Astrocyte of the spinal cord (primary cell): ENCODE measurements around the gene ME3.

Experiments
- DNase-seq: peaks from one replicate; pipeline ENCODE4 v3.0.0; 2011; ENCODE audit warnings: low read depth, low spot score
- H3K4me3 ChIP-seq: 2 replicates; pipeline ENCODE4 v1.5.1; 2011; ENCODE audit warnings: low read depth, mild to moderate bottlenecking, low read length, moderate library complexity
- CTCF ChIP-seq: IDR thresholded peaks from 2 replicates; pipeline ENCODE4 v1.5.1; 2012; ENCODE audit warnings: low read depth, mild to moderate bottlenecking, low read length, inconsistent platforms
- in situ Hi-C: cut with HindIII; loops from 2 replicates; pipeline ENCODE4 v1.10.0; 2017; ENCODE audit warnings: low sequenced_read_pairs

ME3 gene

GRCh38 chr11:86629045-86629706 lies 43.2 kb downstream of the ME3 start:
- no peak overlapping the region for H3K4me3 ChIP-seq
- in situ Hi-C loops: no loop called here
- TF ChIP-seq CTCF: no peak
- DNase-seq: peak; percentile 81

- DNase-seq: no peak
- no peak for TF ChIP-seq CTCF
- no peak overlapping the region for H3K4me3 ChIP-seq
- in situ Hi-C loops: no loop called here
Observed at GRCh38 chr11:86627776-86628455, 44.5 kb downstream of the ME3 start.

- no peak for DNase-seq
- TF ChIP-seq CTCF: no peak
- H3K4me3 ChIP-seq: no peak overlapping the region
- in situ Hi-C loops: no loop called here
Observed at GRCh38 chr11:86625981-86626380, 46.4 kb downstream of the ME3 start.

GRCh38 chr11:86625544-86625943 lies 46.9 kb downstream of the ME3 start:
- no peak for TF ChIP-seq CTCF
- in situ Hi-C loops: no loop called here
- DNase-seq: no peak
- no peak overlapping the region for H3K4me3 ChIP-seq

- no peak overlapping the region for H3K4me3 ChIP-seq
- TF ChIP-seq CTCF: no peak
- in situ Hi-C loops: no loop called here
- DNase-seq: no peak
Observed at GRCh38 chr11:86624366-86624765, 48.0 kb downstream of the ME3 start.

- TF ChIP-seq CTCF: no peak
- DNase-seq: no peak
- in situ Hi-C loops: no loop called here
- H3K4me3 ChIP-seq: no peak overlapping the region
Observed at GRCh38 chr11:86623736-86624135, 48.7 kb downstream of the ME3 start.
